Measurements from ENCODE around the gene GAB2. TPM values are rescaled to one million over a fixed set of nuclear protein-coding genes. Genes with fewer than 3 reads are reported as not detected.

Gene GAB2
- total RNA-seq, 1 donor from 2014 or later = 20.9 TPM

DNA sequence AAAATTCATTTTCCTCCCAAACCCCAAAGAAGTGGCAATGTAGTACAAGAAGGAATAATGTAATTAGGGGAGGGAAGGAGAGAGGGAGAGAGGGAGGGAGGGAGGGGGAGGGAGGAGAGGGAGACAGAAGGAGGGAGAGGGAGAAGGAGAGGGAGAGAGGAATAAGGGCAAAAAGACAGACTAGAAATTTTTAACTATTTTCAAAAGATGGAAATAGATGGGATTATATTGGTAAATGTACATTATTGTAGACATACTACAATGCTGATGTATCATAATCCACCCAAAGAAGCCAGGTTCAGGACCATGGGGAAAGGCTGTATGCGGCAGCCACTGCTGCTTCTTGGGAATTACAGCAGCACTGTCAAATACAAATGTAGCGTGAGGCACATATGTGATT, 74.3 kb downstream of the GAB2 start:
- DNase-seq (ENCODE audit: low spot score) = no peak

DNA sequence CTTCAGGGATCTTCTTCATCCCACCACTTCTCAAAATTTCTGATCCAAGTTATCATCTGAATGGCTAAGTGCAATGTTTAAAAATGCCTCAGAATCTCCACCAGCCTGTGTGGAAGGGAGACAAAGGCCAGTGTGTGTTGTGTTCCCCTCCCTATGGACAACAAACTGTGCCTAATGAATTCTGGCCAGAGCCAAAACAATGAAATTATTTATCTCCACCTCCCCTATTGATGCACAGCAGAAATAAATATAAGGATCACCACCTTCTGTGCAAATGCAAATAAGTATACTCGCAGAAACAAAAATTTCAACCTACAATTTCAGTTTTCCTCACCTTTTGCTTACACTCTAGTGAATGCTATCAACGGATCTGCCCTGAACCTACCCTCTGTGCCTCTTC, 75.8 kb downstream of the GAB2 start:
- DNase-seq (ENCODE audit: low spot score) = no peak

DNA sequence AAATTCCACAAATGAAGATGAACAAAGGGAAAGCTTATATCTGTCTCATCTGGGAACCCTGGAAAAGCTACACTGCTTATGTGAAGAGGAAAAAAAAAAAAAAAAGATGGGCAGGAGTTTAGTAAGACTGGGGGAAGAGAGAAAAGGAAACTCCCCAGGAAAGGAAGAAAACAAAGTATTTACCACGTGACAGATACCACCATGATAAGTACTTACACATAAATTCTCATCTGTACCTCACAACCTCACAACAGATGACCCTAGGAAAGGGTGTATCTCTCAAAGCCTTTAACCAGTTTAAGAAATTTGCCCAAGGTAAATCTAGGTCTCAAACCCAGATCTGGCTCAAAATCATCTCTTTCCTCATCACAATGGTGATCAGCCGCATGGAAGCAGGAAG, 77.1 kb downstream of the GAB2 start:
- DNase-seq (ENCODE audit: low spot score) = no peak

DNA sequence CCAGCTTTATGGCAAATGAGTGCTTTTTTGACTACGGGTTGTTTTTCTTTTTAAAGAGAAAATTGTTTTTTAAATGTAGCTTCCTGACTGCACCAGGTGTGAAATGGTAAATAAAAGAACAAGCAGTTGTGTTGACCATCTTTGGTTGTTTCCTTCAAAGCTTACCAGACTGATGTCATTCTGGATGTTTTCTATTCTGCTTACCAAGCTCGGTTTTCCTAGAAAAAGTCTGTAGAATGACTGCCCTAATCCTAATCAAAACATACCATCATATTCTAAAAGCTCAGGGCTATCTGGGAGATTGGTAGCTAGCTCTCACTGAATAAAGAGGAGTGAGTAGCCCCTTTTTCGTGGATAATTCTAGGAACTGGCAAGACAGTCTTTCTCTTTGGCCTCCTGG, 77.7 kb downstream of the GAB2 start:
- no peak for DNase-seq (ENCODE audit: low spot score)

DNA sequence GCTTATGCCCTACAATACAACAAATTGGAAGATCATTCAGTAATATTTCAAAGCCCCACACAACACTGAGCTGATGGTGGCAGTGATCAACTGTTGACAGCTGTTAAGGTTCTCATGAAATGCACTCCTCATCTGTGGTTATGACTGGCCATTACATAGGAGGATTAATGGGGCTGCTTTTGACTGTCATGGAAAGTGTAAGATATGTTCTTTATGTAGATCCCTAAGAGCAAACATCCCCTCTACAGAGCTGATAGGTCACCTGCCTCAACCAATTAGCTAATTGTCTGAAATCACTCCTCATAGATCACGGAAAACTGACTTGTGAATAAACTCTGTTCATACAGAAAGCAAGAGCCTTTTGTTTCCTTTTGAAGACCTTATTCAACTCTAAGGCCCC, 78.1 kb downstream of the GAB2 start:
- no peak for DNase-seq (ENCODE audit: low spot score)

DNA sequence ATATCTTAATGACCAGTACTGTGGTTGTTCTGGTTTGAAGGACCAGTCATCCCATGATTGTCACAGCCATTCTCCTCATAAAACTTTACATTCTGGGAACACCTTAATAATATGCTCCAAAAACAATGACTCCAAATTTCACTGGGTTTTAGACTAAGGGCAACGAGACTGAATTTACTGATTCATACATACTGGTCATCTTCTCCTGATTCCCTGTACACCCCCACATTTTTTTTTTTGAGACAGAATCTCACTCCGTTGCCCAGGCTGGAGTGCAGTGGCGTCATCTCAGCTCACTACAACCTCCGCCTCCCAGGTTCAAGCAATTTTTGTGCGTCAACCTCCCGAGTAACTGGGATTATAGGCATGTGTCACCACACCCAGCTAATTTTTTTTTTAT, 78.9 kb downstream of the GAB2 start:
- DNase-seq (ENCODE audit: low spot score) = no peak

DNA sequence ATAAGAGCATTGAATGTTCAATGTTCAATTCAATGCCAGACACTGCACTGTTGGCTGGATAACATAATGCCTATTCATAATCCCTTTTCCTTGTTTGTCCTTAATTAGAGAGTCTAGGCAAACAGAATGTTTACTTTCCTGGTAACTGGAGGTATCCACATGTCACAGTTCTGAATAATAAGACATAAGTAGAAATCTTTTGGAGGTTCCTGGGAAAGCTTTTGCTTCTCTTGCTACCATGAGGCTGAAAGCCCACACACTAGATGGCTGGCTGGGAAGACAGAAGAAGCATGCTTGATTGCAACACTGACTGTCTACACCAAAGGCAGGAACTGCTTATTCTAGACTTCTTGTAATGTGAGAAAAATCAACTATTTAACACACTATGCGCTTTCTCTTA, 79.5 kb downstream of the GAB2 start:
- DNase-seq (ENCODE audit: low spot score) = no peak

DNA sequence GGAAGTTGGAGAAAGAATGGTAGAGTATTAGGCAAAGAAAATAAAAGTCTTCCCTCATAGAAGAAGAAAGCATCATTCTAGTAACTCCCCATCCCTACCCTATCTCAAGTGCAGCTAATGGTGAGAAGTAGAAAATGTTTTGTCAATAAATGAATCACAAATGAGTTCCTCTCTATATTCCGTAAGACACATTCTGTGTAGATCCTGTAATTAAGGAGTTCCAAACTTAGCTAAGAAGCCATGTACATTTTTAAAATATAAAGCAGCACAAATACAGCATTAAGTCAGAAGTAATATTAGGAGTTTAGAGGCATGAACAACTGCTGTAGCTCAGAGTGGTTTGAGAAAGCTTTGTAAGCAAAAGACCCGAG, 80.1 kb downstream of the GAB2 start:
- no peak for DNase-seq (ENCODE audit: low spot score)

DNA sequence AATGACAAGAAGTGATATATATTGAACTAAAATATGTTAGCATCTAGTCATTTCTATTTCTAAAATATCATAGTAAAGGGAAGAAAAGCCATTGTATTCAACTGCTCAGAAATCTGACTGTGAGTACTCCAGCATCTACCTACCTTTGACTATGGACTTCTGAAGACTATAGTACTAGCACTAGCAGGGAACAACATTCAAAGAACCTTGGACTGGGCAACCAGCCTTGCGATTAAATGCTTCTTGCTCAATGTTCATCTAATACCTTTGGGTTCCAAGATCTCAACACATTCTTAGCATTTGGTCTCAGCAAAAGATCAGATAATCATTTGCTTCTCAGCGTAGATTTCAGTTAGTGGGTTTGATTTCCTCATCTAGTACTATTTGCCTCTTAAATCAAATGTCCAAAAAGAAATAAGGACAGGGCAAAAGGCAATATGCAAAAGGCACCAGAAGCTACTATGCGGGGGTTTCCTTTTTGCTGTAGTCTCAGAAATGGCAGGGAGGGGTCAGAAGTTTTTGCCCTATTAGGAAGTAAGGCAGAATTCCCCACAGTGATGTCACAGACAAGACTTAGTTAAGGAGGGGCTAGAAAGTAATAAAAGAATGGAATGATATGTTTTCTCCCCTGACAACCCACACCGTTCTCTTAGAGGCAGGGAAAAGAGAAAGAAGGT, 80.6 kb downstream of the GAB2 start:
- no peak for DNase-seq (ENCODE audit: low spot score)

DNA sequence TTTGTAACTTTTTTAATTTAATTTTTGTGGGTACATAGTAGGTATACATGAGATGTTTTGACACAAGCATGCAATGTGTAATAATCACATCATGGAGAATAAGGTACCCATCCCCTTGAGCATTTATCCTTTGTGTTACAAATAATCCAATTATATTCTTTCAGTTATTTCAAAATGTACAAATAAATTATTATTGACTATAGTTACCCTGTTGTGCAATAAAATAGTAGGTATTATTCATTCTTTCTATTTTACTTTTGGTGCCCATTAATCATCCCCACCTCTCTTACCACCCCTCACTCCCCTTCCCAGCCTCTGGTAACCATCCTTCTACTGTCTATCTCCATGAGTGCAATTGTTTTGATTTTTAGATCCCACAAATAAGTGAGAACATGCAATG, 83.5 kb downstream of the GAB2 start:
- no peak for DNase-seq (ENCODE audit: low spot score)

DNA sequence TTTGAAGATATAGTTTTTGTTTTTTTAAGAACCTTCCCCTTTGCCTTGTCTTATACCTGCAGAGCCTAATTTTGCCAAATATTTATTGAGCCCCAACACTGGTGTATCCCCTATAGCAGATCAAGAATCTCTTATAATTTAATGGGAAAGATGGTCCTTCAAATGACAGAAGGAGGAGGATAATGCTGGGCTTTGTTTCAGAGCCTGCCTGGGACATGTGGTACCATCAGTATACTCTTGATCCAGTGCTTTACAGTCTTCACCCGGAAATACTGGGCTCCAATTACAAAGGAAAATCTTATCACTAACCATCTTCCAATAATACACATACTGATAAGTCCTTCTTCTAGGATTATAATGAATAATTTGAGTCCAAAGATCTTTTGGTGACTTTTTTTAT, 84.7 kb downstream of the GAB2 start:
- DNase-seq (ENCODE audit: low spot score) = no peak

DNA sequence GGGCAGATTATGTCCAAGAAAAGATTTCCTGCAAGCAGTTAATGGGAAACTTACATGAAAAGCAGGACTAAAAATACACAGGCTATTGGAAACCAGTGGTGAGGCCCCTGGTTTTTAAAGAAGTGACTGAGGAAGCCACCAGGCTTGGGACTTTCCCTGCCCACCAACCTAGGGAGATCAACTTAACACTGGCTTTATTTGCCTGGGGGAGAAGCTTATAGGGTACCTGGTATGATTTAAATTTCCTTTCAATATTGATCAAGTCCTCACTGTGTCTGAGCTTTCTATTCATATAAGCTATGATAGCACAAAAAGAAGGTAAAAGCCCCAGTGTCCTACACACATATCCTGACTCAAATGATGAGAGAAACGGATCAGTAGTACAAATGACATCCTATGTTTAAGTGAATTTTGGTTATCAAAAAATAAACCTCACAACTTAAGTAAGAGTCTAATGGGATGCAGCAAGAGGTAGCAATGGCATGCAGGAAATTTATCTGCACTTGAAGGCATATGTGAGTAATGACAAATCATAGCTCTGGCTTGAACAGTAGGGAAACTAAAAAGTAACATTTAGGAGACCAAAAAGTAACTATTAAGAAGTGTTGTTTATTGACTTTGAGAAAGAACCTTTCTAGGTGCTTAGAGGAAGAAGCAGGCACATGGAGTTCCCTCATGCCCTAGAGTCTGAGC, 85.3 kb downstream of the GAB2 start:
- DNase-seq (ENCODE audit: low spot score) = no peak

DNA sequence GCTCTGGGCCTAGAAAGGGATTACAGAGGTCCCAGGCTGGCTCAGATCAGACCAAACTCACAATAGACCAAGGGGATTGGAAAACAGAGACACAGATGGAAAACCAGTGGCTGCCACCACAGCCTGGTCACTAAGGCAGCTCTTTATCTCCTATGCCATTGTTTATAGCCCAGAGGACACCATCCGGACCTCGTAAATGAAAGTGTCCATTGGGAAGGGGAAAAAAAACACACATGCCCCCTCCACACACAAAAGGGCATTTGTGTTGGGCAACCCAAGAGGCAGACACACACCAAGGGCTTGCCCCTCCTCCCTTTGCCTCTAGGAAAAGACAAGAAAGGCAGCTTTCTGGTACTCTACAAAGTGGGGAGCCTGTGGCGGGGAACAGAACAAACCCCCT, 85.9 kb downstream of the GAB2 start:
- no peak for DNase-seq (ENCODE audit: low spot score)

DNA sequence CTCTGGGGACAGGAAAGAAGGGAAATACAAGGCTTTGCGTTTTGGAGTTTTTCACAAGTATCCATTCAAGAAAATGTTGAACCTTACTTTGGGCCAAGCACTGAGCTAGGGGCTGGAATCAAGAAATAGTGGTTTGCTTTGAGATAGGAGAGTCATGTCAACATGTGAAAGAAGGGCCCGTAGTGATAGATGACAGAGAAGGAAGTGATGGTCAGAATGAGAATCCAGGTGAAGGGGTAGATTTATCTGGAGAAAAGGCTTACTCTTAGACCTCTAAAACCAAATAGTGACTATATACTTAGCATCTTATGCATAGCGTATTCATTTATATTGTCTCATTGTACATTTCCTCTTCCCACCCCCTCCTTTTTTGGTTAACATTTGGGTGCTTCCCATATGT, 87.3 kb downstream of the GAB2 start:
- no peak for DNase-seq (ENCODE audit: low spot score)

DNA sequence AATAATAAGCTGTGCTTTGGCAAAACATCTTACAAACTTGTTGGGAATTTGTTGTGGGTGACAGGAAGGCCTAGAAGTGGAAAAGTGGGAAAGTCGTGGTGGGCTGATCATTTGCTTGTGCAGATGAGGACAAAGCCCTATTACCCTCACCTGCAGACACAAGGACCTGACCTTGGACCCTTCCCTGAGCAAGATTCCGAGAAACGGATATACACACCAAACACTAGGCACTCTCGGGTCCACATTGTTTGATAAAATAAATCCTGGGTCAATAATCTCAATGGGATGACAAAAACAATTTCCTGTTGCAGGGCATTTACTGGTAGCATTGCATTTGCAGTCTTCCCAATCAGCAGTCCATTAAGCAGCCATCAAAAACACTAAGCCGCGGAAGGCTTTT, 89.7 kb downstream of the GAB2 start:
- DNase-seq (ENCODE audit: low spot score) = no peak

DNA sequence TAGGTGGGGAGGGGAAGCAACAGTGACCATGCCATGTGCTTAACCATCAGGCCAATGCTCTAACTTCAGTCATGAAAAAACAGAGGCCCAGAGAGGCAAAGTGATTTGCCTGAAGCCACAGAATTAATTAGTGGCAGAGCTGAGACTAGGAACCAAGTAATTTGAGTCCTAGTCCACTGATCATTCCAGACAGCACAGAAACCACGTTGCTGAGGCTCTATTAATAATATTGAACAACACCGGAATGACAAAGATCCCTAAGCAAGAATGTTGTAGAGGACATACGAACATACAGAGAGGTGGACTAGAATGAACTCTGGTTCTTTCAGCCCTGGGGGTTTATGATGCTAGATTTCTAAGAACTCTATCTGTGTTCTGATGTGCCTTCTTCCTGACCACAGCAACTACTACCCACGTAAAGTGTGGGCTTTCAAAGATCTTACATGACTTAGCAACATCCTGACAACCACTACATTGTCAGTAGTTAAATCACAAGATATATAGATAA, 92.3 kb downstream of the GAB2 start:
- DNase-seq (ENCODE audit: low spot score) = no peak

DNA sequence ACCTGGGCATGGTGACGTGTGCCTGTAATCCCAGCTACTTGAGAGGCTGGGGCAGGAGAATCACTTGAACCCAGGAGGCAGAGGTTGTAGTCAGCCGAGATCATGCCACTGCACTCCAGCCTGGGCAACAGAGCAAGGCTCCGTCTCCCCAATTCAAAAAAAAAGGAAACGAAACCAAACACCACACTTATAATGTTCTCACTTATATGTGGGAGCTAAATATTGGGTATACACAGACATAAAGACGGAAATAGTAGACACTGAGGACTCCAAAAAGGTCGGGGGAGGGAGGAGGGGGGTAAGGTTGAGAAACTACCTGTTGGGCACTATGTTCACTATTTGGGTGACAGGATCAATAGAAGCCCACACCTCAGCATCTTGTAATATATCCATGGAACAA, 94.3 kb downstream of the GAB2 start:
- no peak for DNase-seq (ENCODE audit: low spot score)

DNA sequence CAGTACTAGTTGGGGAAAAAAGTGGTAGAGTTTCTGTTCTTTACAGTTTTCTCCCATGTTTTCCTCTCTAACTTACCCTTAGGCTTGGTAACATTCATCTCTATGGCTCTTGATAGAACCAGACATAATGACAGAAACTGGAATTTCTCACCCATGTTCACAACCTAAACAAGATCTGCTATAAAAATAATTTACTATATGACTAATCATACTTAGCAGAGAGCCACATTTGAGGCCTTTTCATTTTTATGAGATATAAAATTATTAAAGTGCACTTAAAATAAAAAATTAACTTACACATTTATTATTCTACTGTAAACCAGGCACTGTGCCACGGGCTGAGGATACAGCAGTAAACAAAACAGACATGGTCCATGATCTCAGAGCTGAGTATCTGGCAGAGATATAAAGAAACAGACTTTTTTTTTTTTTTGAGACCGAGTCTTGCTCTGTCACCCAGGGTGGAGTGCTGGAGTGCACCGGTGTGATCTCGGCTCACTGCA, 98.1 kb downstream of the GAB2 start:
- DNase-seq (ENCODE audit: low spot score) = no peak

DNA sequence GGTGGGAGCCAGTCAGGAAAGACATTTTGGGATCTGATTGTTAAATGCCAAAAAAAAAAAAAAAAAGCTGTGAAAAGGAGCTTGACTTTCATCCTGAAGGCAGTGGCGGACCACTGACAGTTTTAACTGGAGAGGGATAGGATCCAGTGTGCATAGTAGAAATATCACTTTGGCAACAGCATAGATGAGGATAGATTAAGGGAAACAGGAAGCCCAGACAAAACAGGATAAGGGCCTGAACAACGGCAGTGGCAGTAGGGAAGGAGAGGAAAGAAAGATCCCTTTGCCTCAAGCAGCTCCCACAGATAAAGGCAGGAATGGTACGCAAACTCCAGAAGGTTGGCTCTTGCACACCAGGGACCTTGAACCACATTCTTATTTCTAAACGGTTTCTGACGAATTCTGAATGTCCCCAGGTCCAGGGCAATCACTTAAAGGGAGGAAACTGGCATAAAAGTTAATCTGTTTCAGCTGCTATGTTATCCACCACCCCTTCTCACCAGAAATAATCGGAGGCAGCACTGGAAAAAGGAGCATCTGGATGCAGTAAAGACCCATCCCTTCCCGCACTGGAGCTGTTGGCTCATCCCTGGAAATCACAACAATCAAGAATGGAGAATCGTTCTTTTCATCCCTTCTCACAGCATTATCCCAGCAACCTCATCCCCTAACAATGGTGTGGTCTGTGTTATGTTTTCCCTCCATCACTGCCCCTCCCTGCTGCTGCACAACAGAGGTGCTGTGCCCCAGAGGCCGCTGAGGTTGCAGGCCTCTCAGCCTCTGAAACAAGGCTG, 99.1 kb downstream of the GAB2 start:
- DNase-seq (ENCODE audit: low spot score) = no peak

DNA sequence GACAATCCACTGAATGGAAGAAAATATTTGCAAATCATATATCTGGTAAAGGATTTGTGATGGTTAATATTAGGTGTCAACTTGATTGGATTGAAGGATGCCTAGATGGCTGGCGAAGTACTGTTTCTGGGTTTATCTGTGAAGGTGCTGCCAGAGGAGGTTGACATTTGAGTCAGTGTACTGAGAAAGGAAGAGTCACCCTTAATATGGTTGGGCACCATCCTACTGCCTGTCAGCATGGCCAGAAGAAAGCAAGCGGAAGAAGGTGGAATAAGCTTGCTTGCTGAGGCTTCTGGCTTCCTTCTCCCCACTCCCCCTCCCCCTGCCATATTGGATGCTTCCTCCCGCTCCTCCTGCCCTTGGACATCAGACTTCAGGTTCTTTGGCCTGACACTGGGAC, 101.9 kb downstream of the GAB2 start:
- DNase-seq (ENCODE audit: low spot score) = no peak

DNA sequence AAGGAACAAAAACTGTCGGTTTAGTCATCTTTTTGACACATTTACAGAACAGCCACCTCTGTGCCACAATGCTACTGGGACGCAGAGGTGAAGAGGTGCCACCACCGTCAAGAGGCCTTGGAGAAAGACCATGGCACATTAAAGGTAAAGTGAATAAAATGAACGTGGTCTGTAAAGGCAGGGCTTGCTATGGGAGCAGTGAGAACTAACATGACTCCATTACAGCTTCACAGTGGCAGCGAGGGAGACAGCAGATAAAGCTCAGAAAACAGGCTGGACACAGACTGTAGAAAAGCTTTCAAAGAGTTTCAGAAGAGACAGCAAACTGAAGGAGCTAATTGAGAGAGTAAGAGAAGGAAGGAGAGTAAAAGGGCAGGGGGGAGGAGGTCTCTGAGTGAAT, 102.9 kb downstream of the GAB2 start:
- DNase-seq (ENCODE audit: low spot score) = no peak

DNA sequence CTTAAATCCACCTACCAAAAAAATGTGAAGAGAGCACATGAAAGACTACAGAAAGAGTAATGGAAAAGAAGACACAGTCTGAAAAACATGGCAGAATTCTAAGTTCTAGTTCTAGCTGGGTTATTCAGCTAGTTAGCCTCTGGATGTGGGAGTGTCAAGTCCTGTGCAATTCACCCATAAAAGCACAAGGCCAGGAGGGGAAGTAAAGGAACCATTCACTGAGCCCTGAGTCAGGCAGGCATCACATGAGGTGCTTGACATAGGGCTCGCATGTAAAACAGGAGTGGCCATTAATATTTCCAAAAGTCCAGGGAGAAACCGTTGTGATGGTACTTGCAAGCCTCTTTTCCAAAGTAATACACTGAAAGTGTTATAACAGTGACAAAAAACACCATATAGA, 103.7 kb downstream of the GAB2 start:
- DNase-seq (ENCODE audit: low spot score) = no peak

All from ureter (tissue), 1 donor.